ENCODE results near the gene ADAMTSL5. TPM values are rescaled to one million over a fixed set of nuclear protein-coding genes. Genes with fewer than 3 reads are reported as not detected.
"Not testable (repeated sequence)": the region's sequence is repeated elsewhere in the genome, so short reads cannot be mapped to it uniquely, and the experiment has no call there.

ADAMTSL5 gene
- total RNA-seq, 2 donors from 2014 or later = 14.5 to 27.2 TPM

DNA sequence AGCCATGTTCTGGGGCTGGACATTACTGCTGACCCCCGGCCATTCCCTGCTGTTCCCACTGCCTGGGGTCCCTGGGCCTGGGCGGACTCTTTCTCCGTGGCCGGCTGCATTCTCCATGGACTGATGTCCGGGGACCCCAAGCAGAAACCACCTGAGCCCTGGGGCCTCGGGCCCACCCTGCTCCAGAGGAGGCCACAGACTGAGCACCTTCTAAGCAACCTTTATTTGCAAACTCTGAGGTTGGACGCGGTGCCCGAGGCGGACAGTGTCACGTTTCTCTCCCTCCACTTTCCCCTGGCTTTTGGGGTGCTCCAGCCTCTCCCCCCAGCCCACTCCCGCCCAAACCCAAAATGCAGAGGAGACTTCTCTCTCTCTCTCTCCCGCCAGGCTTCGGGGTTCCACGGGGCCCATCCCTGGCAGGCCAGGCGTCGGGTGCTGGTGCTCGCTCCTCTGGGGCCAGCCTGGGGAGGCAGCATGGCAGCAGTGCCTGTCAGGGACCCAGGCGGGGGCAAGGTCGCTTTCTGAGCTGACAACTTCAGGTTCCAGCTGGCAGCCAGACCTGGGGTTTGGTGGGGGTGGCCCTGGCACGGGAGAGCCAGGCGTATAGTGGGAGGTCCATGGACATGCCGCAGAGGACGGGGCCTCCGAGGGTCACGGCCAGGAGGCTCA lies 31.5 kb downstream of the ADAMTSL5 start:
- H3K4me3 ChIP-seq = no peak overlapping the region
- no peaks in the 10 kb centered on the region for H3K9me3 ChIP-seq
- H3K27ac ChIP-seq = no peak overlapping the region
- no peaks in the 10 kb centered on the region for H3K36me3 ChIP-seq
- H3K4me1 ChIP-seq = peaks cover 2 to 17% of the 10 kb centered on the region in 2 donors
- DNase-seq (ENCODE audit: low spot score) = no peak
- no peaks in the 10 kb centered on the region for H3K27me3 ChIP-seq
- TF ChIP-seq, protein P1, sequence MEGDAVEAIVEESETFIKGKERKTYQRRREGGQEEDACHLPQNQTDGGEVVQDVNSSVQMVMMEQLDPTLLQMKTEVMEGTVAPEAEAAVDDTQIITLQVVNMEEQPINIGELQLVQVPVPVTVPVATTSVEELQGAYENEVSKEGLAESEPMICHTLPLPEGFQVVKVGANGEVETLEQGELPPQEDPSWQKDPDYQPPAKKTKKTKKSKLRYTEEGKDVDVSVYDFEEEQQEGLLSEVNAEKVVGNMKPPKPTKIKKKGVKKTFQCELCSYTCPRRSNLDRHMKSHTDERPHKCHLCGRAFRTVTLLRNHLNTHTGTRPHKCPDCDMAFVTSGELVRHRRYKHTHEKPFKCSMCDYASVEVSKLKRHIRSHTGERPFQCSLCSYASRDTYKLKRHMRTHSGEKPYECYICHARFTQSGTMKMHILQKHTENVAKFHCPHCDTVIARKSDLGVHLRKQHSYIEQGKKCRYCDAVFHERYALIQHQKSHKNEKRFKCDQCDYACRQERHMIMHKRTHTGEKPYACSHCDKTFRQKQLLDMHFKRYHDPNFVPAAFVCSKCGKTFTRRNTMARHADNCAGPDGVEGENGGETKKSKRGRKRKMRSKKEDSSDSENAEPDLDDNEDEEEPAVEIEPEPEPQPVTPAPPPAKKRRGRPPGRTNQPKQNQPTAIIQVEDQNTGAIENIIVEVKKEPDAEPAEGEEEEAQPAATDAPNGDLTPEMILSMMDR (IDR thresholded peaks at IDR 0.05) = no peak

DNA sequence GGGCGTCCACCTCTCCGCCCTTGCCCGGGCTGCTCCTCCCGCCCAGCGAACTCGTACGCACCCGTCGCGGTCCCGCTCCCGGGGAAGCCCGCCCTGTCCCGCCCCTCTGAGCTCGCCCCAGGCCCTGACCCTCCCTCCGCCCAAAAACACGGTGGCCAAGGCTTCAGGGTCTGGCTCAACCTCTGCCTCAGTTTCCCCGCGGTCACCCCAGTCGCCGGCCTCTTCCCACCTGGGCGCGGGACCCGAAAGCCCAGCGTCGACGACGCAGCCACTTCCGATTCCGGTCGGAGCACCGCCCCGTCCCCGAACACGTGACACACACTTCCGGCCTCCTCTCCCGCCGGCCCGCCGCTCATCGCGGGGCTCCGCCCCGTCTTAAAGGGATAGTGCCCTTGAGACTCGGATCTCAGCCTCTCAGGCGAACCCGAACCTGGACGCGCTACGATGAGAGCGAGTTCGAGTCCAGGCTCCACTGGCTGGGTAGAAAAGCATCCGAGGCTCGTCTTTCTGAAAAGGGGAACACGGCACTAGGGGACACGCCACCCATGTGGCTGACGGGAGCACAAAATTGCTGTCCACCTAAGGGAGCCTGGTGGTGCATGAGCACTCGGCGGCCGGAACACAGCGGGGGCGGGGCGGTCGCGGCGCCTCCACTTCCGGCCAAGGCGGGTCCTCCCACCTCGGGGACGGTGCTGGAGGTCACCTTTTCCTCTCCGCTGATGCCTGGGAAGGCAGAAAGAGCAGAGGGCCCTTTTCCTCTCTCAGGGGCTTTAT lies 33.7 kb downstream of the ADAMTSL5 start, which contains the start of gene C19orf25:
Gene C19orf25, minus strand, starts transcription at position 282 of the 774 bp plus-strand sequence. CDS start 312 bp downstream, outside the sequence.
- H3K27me3 ChIP-seq = no peaks in the 10 kb centered on the region
- H3K4me3 ChIP-seq = peak within 1 kb of the TSS; percentile 69 to 98
- peak; percentile 95 for DNase-seq (ENCODE audit: low spot score)
- no peaks in the 10 kb centered on the region for H3K36me3 ChIP-seq
- peak within 1 kb of the TSS; percentile 68 to 82 for H3K27ac ChIP-seq
- H3K9me3 ChIP-seq = no peaks in the 10 kb centered on the region
- TF ChIP-seq, protein P1 (IDR thresholded peaks at IDR 0.05) = no peak
- peaks cover 2 to 17% of the 10 kb centered on the region in 2 donors for H3K4me1 ChIP-seq

DNA sequence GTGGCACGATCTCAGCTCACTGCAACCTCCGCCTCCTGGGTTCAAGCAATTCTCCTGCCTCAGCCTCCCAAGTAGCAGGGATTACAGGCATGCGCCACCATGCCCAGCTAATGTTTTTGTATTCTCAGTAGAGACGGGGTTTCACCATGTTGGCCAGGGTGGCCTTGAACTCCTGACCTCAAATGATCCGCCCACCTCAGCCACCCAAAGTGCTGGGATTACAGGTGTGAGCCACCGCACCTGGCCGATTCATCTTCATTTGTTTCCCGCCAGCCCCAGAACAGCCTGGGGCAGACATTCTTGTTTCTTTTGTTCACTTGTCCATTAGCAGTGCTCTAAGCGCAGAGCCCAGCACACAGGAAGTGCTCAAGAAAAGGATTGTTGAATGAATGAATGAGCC lies 35.8 kb downstream of the ADAMTSL5 start:
- H3K36me3 ChIP-seq; H3K27me3 ChIP-seq; DNase-seq (ENCODE audit: low spot score); H3K4me3 ChIP-seq; H3K27ac ChIP-seq; H3K9me3 ChIP-seq: not testable (repeated sequence)
- H3K4me1 ChIP-seq = peaks cover 2 to 29% of the 10 kb centered on the region in 2 donors

DNA sequence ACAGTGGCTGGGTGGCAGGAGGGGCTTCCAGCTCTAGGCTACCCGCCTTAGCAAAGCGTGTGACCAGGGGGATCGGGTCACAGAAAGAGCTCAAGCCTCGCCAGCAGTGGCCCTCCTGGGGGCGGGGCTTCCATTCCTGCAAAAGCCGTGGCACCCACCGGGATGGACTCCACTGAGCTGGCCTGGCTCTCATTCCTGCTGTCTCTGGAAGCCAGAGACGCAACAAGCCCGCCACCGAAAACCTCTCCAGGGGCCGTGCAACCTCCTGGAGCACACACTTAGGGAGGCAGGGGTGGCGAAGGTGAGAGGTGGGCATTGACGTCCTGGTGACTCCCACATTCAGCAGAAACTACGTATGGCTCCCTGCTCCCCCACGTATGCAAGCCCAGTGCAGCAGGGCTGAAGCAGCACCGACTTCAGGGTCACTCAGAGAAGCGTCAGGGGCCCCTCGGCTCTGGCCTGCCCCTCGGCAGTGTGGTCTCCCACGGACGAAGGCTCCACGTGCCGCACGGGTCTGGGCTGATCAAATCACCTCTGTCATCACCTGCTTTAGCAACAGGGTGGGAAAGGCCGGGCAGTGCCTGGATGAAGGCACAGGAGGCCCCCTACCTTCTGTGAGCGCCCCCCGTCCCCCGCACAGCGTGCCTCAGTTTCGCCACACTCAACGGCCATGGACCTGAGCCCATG lies 36.9 kb downstream of the ADAMTSL5 start:
- no peaks in the 10 kb centered on the region for H3K36me3 ChIP-seq
- H3K4me1 ChIP-seq = peaks cover 2 to 40% of the 10 kb centered on the region in 2 donors
- no peak for DNase-seq (ENCODE audit: low spot score)
- H3K27me3 ChIP-seq = peaks cover 12 to 14% of the 10 kb centered on the region in 2 donors
- H3K9me3 ChIP-seq = no peaks in the 10 kb centered on the region
- H3K27ac ChIP-seq = no peak overlapping the region
- TF ChIP-seq, protein P1 (IDR thresholded peaks at IDR 0.05) = no peak
- H3K4me3 ChIP-seq = no peak overlapping the region

DNA sequence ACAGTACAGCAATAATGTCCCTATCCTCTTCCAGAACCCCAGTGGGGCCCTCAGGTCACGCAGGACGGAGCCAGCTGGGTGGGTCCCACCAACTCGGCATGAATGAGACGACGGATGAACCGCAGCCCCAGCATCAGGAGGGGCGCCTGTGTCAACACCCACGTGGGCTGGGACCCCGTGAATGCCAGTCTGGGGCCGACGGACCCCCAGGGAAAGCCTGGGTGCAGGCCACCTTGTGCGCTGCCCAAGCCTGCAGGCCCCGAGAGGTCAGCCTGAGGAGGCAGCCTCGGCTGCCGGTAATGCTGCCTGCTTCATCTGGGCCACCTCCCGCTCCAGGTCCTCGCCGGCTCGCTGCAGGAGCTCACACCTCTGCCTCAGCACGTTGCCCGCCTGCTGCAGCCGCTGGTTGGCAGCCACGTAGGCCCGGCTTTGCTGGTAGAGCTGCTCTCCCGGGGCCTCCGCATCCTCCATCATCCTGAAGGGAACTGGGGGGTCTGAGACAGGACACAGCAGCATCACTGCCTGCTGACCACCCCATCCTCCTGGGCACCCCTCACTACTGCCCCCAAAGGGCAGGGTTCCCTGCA lies 38.0 kb downstream of the ADAMTSL5 start:
- Histone ChIP-seq H3K36me3 (no peaks in the 10 kb centered on the region), H3K9me3 (no peaks in the 10 kb centered on the region), H3K27me3 (peaks cover 12 to 22% of the 10 kb centered on the region in 2 donors), H3K27ac (no peak overlapping the region), H3K4me3 (no peak overlapping the region), H3K4me1 (peaks cover 2 to 50% of the 10 kb centered on the region in 2 donors)
- TF ChIP-seq, protein P1 (IDR thresholded peaks at IDR 0.05) = no peak
- DNase-seq (ENCODE audit: low spot score) = no peak
